ENCODE measurements around the gene GNAO1. TPM values are rescaled to one million over a fixed set of nuclear protein-coding genes. Genes with fewer than 3 reads are reported as not detected.

The GNAO1 gene
- total RNA-seq, 1 experiment from 2014 or later: not detected

DNA sequence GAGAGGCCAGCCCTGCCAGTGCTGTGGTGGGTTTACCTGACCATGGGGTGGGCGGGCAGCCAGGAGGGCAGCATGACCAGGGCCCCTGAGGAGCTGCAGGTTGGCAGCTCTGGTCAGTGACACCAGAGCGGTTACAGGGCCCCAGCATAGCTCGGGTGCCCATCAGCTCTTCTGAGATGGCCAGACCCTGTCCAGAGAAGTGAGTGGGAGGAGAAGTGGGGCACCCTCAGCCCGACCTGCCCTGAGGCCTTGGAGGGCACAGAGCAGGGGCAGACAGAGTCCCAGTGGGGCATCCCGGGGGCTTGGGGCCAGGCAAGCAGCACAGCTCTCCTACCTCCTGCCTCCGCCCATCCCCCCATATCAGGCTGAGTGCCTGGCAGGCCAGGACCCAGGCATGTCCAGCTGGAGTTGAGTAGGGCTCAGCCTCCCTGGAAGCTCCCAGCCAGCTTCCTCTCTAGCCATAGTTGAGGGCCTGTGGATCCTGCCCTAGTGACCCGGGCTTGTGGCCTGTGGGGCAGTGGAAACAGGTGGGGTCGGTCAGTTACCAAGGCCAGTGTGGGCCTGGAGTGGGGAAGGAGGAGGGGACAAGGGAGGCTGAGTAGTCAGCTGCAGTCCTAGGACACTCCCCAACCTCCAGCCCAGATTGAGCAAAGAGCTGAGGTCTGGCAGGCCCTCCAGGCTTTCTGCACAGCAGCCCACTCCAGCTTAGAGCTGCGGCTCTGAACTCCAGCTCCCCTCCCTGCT lies 150.5 kb downstream of the GNAO1 start:
- BruUV-seq (replicated peaks): no TSS peak
- Mint-ChIP-seq H3K27me3 (ENCODE audit: unreplicated experiment) (peaks cover 21% of the 10 kb centered on the region), H3K4me3 (ENCODE audit: low read depth, unreplicated experiment) (no peak overlapping the region), H3K4me1 (ENCODE audit: low read depth, unreplicated experiment) (no peaks in the 10 kb centered on the region), H3K36me3 (ENCODE audit: insufficient read depth, unreplicated experiment) (no peaks in the 10 kb centered on the region), H3K27ac (ENCODE audit: unreplicated experiment) (no peak overlapping the region), H3K9me3 (ENCODE audit: low read depth, unreplicated experiment) (no peaks in the 10 kb centered on the region)
- DNase-seq: no peak
- intact Hi-C loops (cut with micrococcal nuclease; ENCODE audit: unreplicated experiment): no loop called here
- TF ChIP-seq, protein P1, sequence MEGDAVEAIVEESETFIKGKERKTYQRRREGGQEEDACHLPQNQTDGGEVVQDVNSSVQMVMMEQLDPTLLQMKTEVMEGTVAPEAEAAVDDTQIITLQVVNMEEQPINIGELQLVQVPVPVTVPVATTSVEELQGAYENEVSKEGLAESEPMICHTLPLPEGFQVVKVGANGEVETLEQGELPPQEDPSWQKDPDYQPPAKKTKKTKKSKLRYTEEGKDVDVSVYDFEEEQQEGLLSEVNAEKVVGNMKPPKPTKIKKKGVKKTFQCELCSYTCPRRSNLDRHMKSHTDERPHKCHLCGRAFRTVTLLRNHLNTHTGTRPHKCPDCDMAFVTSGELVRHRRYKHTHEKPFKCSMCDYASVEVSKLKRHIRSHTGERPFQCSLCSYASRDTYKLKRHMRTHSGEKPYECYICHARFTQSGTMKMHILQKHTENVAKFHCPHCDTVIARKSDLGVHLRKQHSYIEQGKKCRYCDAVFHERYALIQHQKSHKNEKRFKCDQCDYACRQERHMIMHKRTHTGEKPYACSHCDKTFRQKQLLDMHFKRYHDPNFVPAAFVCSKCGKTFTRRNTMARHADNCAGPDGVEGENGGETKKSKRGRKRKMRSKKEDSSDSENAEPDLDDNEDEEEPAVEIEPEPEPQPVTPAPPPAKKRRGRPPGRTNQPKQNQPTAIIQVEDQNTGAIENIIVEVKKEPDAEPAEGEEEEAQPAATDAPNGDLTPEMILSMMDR (IDR thresholded peaks at IDR 0.05; ENCODE audit: unreplicated experiment): no peak
- CTCF ChIA-PET: interaction anchor here (0.5 to 1.6 kb wide), 5 partner anchors 12 to 78 kb away, joined by 3 to 9 read pairs (median 3); no protein-coding TSS in a partner anchor

DNA sequence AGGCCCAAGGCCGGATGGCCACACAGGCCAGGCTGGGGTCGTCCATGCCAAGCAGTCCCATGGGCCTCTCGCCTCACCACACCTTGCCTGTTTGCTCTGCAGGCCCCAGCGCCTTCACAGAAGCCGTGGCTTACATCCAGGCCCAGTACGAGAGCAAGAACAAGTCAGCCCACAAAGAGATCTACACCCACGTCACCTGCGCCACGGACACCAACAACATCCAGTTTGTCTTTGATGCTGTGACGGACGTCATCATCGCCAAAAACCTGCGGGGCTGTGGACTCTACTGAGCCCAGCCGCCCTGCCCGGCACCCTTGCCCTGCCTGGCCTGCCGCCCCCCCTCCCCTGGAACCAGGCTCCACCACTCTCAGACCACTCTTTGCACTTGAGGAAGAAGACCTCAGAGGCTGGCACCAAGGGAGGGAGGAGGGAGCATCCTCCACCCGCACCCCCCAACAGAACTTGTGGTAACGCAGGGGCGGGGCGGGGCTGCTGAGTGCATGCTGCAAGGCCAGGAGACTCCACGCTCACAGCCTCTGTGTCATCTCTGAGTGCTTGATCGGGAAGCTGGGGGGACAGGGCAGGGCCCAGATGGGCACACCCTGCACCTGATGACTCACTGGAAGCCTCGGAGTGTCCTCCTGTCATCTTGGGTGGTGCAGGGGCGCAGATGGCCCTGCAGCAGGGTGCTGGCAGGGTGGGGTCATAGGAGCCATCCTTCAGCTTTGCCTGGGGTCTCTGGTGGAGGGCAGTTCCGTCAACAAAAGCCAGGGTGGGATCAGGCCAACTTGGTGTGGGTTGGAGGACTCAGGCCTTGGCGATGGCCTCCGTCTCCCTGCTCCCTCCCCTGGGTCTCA lies 152.6 kb downstream of the GNAO1 start:
- CTCF ChIA-PET: interaction anchor here (1.4 kb wide), 1 partner anchor 12 kb away, joined by 5 read pairs; no protein-coding TSS in a partner anchor
- Mint-ChIP-seq H3K27ac (ENCODE audit: unreplicated experiment) (no peak overlapping the region), H3K4me3 (ENCODE audit: low read depth, unreplicated experiment) (no peak overlapping the region), H3K27me3 (ENCODE audit: unreplicated experiment) (peaks cover 32% of the 10 kb centered on the region), H3K9me3 (ENCODE audit: low read depth, unreplicated experiment) (no peaks in the 10 kb centered on the region), H3K4me1 (ENCODE audit: low read depth, unreplicated experiment) (no peaks in the 10 kb centered on the region), H3K36me3 (ENCODE audit: insufficient read depth, unreplicated experiment) (no peaks in the 10 kb centered on the region)
- intact Hi-C loops (cut with micrococcal nuclease; ENCODE audit: unreplicated experiment): no loop called here
- no peak for DNase-seq
- TF ChIP-seq, protein P1 (IDR thresholded peaks at IDR 0.05; ENCODE audit: unreplicated experiment): no peak
- no TSS peak for BruUV-seq (replicated peaks)

DNA sequence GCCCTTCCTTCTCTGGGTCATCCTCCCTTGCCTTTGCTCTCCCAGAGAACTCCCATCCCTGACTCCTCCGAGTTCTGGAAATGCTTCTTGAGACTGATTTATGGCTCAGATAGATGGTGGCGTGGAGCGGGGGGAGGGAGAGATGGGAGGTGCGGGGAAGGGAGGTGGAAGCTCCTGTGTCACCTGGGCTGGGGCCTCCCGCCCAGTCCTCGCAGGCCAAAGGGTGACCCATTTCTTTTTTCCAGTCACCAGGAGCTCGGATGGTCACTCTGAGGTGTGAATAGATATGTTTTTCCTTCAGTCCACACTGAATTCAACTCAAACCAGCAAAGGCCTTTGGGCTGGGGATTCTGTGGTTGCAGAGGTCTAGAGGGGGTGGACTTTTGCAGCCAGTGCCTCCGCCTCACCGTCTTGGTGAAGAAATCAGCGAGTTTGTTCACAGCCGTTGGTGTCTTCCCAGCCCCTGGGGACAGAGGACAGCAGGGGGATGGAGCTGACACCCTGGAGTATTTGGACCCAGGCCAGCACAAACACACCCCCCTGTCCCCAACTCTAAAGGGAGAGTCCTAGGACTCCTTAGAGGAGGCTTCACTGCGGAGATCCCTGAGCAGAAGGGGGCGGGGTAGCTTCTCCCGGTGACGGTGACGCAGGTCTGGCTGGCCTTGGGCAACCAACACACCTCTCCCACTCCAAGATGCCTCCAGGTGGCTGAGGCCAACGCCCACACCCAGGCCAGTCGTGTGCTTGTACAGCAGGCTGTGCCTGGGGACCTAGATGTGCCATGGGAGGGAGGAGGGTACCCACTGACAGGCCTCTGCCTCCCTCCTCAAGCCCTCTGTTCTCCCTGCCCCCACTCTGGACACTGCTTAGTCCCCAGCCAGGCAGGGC lies 153.5 kb downstream of the GNAO1 start:
- H3K4me1 Mint-ChIP-seq (ENCODE audit: low read depth, unreplicated experiment): no peaks in the 10 kb centered on the region
- BruUV-seq (replicated peaks): no TSS peak
- H3K4me3 Mint-ChIP-seq (ENCODE audit: low read depth, unreplicated experiment): no peak overlapping the region
- DNase-seq: no peak
- TF ChIP-seq, protein P1 (IDR thresholded peaks at IDR 0.05; ENCODE audit: unreplicated experiment): no peak
- CTCF ChIA-PET: interaction anchor here (0.6 to 1.4 kb wide), 3 partner anchors 12 to 56 kb away, joined by 5 to 7 read pairs (median 5); no protein-coding TSS in a partner anchor
- H3K27me3 Mint-ChIP-seq (ENCODE audit: unreplicated experiment): peaks cover 35% of the 10 kb centered on the region
- no peak overlapping the region for H3K27ac Mint-ChIP-seq (ENCODE audit: unreplicated experiment)
- peaks cover 5% of the 10 kb centered on the region for H3K36me3 Mint-ChIP-seq (ENCODE audit: insufficient read depth, unreplicated experiment)
- intact Hi-C loops (cut with micrococcal nuclease; ENCODE audit: unreplicated experiment): no loop called here
- no peaks in the 10 kb centered on the region for H3K9me3 Mint-ChIP-seq (ENCODE audit: low read depth, unreplicated experiment)
